GM12878 (cell line): ENCODE measurements around the gene TFF2. TPM values are rescaled to one million over a fixed set of nuclear protein-coding genes. Genes with fewer than 3 reads are reported as not detected.

ENCODE experiments used
- ATAC-seq: fragments of 200-7000 bp; cut with Tn5 transposase; 3 replicates; pipeline ENCODE4 v1.9.1; 2020; ENCODE audit warnings: mild to moderate bottlenecking, moderate library complexity
- BruUV-seq: library from RNA; stranded (reverse); fragments of 400-500 nt; replicated peaks from 2 replicates; lab custom pipeline; 2021; lab: Mats Ljungman, UMichigan
- CTCF ChIA-PET: fragments of 300-600 bp; sonication (Branson Sonifier 250); formaldehyde crosslinking; extraction: SDS; loops from one replicate; lab custom pipeline; 2021; ENCODE audit warnings: inconsistent platforms; lab: Yijun Ruan, JAX
- POLR2A ChIA-PET: fragments of 350-600 bp; formaldehyde crosslinking; extraction: SDS; loops from one replicate; lab custom pipeline; 2021; ENCODE audit warnings: inconsistent platforms; lab: Charles Lee
- RAD21 ChIA-PET: fragments of 300-600 bp; sonication (Branson Sonifier 250); formaldehyde crosslinking; loops from one replicate; lab custom pipeline; 2023; ENCODE audit warnings: antibody characterized with exemption; ENCODE audit not compliant: unreplicated experiment; lab: Charles Lee
- SMC1A ChIA-PET: fragments of 300-600 bp; sonication (Branson Sonifier 250); formaldehyde crosslinking; loops from one replicate; lab custom pipeline; 2023; ENCODE audit not compliant: unreplicated experiment, uncharacterized antibody; lab: Charles Lee
- DNase-seq: peaks from one replicate; pipeline ENCODE4 v3.0.0-alpha.2; 2011; ENCODE audit warnings: low read depth, low spot score
- FAIRE-seq: peaks from 3 replicates; lab custom pipeline; 2011; peaks lifted over from hg19 to GRCh38; lab: Jason Lieb, UNC
- H2AFZ ChIP-seq: 2 replicates; pipeline ENCODE4 v1.6.0; 2011; ENCODE audit warnings: low read depth, low read length, control low read depth; ENCODE audit not compliant: control insufficient read depth
- H3K27ac ChIP-seq: 2 replicates; pipeline ENCODE4 v1.5.1; 2011; ENCODE audit warnings: control low read depth; ENCODE audit not compliant: control insufficient read depth, insufficient read depth
- H3K27me3 ChIP-seq, 2 experiments: replicated peaks in 1 of 2; 2 replicates each; pipeline versions ENCODE4 v1.6.0 to v1.6.1; 2011; ENCODE audit warnings: low read length in 1 of 2; ENCODE audit not compliant: control insufficient read depth in 2 of 2, insufficient read depth in 2 of 2
- H3K36me3 ChIP-seq, 2 experiments: 2 replicates each; pipeline ENCODE4 v1.5.1; 2011; ENCODE audit warnings: low read length in 1 of 2; ENCODE audit not compliant: control insufficient read depth in 2 of 2, insufficient read depth in 2 of 2
- H3K4me1 ChIP-seq: 2 replicates; pipeline ENCODE4 v1.6.1; 2011; ENCODE audit warnings: mild to moderate bottlenecking, low read length, moderate library complexity, mixed read lengths; ENCODE audit not compliant: control insufficient read depth, insufficient read depth
- H3K4me2 ChIP-seq: 2 replicates; pipeline ENCODE4 v1.6.0; 2011; ENCODE audit warnings: control low read depth; ENCODE audit not compliant: control insufficient read depth, insufficient read depth
- H3K4me3 ChIP-seq: fragments of 200-600 bp; sonication (generic); 2 replicates; pipeline ENCODE4 v1.5.1; 2016
- H3K79me2 ChIP-seq: 2 replicates; pipeline ENCODE4 v1.6.0; 2011; ENCODE audit warnings: low read length; ENCODE audit not compliant: control insufficient read depth, insufficient read depth
- H3K9ac ChIP-seq: 2 replicates; pipeline ENCODE4 v1.8.0; 2011; ENCODE audit warnings: low read length, control low read depth, mixed read lengths; ENCODE audit not compliant: control insufficient read depth, insufficient read depth
- H3K9me3 ChIP-seq: replicated peaks from 3 replicates; pipeline ENCODE4 v1.5.1; 2011; ENCODE audit warnings: mild to moderate bottlenecking, low read length; ENCODE audit not compliant: control insufficient read depth, insufficient read depth
- H4K20me1 ChIP-seq: 2 replicates; pipeline ENCODE4 v1.6.0; 2011; ENCODE audit not compliant: control insufficient read depth, insufficient read depth
- JUND ChIP-seq: IDR thresholded peaks from 2 replicates; pipeline ENCODE4 v1.6.1; 2012; ENCODE audit warnings: low read depth, mild to moderate bottlenecking, low read length, improper control_type of control experiment, moderate library complexity
- SUPT20H ChIP-seq: IDR thresholded peaks from 2 replicates; pipeline ENCODE4 v1.6.1; 2011; ENCODE audit warnings: low read depth, mild to moderate bottlenecking, low read length, moderate library complexity, borderline replicate concordance; ENCODE audit not compliant: control insufficient read depth
- USF2 ChIP-seq: IDR thresholded peaks from 2 replicates; pipeline ENCODE4 v1.6.1; 2011; ENCODE audit warnings: low read depth, low read length, improper control_type of control experiment, borderline replicate concordance
- WGBS: methylation state at CpG from one replicate; pipeline ENCODE4 v1.1.6; 2016; ENCODE audit warnings: low lambda C conversion rate; ENCODE audit not compliant: insufficient replicate concordance, insufficient coverage; ENCODE audit errors: missing lambda C conversion rate; 5-methylcytosine and 5-hydroxymethylcytosine counted together
- in situ Hi-C: fragments of 300-500 bp; cut with MboI; formaldehyde crosslinking; loops from 9 replicates; pipeline ENCODE4 v1.14.3; 2018; ENCODE audit warnings: mixed read lengths
- intact Hi-C: fragments of 100-400 bp; cut with micrococcal nuclease; formaldehyde crosslinking; loops from one replicate; pipeline ENCODE4 v1.14.2; 2022; ENCODE audit not compliant: unreplicated experiment
- polyA plus RNA-seq, 11 experiments: library from polyadenylated mRNA; depleted of rRNA in 4 of 11; unstranded in 6 of 11; stranded (reverse) in 5 of 11; fragments of >200 nt; fragmentation: Nextera tagmentation in 4 of 11; fragmentation: Illumina TruSeq in 1 of 11; extraction: Ambion mirVana in 4 of 11; extraction: Trizol in 1 of 11; gene quantifications; 1 replicate in 1 of 11; 2 replicates in 10 of 11; pipeline versions ENCODE4 v1.2.1 to v1.2.3, GENCODE V29; 2011 to 2016; ENCODE audit warnings: inconsistent platforms in 2 of 11, missing spikeins in 2 of 11, low read depth in 1 of 11
- total RNA-seq, 4 experiments: library from RNA; depleted of rRNA in 3 of 4; stranded (reverse); fragments of >200 nt in 3 of 4; fragmentation: Illumina TruSeq in 1 of 4; extraction: Trizol in 1 of 4; gene quantifications; 2 replicates each; pipeline versions ENCODE4 v1.2.1 to v1.2.3, GENCODE V29; 2013 to 2021

TFF2 gene
- total and polyA plus RNA-seq, 10 of the 15 experiments (the other 5 are each of a cell fraction or from before 2014, with no cell fraction given), result 0.56 TPM; not detected in 9

- in situ Hi-C loops, result no loop called here
- Histone ChIP-seq H4K20me1 (no peaks in the 10 kb centered on the region), H2AFZ (no peak overlapping the region), H3K9ac (no peak overlapping the region), H3K9me3 (peaks cover 5% of the 10 kb centered on the region; the same call in 2 of the 3 replicates), H3K4me1 (no peaks in the 10 kb centered on the region), H3K4me2 (no peak overlapping the region), H3K27ac (no peak overlapping the region), H3K79me2 (no peaks in the 10 kb centered on the region), H3K27me3 (no peaks in the 10 kb centered on the region), H3K36me3 (no peaks in the 10 kb centered on the region), H3K4me3 (no peak overlapping the region)
- DNase-seq (no peak), ATAC-seq (no peak), FAIRE-seq (no peak)
- intact Hi-C loops, result no loop called here
- TF ChIP-seq SUPT20H (no peak), JUND (no peak), USF2 (no peak)
- ChIA-PET SMC1A (interaction anchor here (0.6 kb wide), 1 partner anchor 19 kb away, joined by 3 read pairs; no protein-coding TSS in a partner anchor), RAD21 (interaction anchor here (0.7 kb wide), 1 partner anchor 45 kb away, joined by 4 read pairs; the partner anchor contains the start of gene TMPRSS3), POLR2A (interaction anchor here (0.7 kb wide), 1 partner anchor 88 kb away, joined by 4 read pairs; no protein-coding TSS in a partner anchor), CTCF (interaction anchor here (1.5 kb wide), 1 partner anchor 233 kb away, joined by 4 read pairs; no protein-coding TSS in a partner anchor)
- no TSS peak for BruUV-seq
- WGBS, result 63% methylated on average over 11 of the region's 11 CpGs
Measured at GRCh38 chr21:42350318-42350910, 380 bp downstream of the TFF2 start.
